Left ventricle myocardium inferior (tissue), 1 donor: ENCODE measurements around the gene CLTC. TPM values are rescaled to one million over a fixed set of nuclear protein-coding genes. Genes with fewer than 3 reads are reported as not detected.

Experiments used
- DNase-seq: peaks from one replicate; pipeline ENCODE4 v3.0.0-alpha.2; 2020
- H3K27ac ChIP-seq: fragments of 200-600 bp; replicated peaks from 2 replicates; pipeline ENCODE4 v1.8.0; 2021
- H3K27me3 ChIP-seq: fragments of 200-600 bp; 2 replicates; pipeline ENCODE4 v1.8.0; 2021; ENCODE audit warnings: low read depth
- H3K36me3 ChIP-seq: fragments of 200-600 bp; 2 replicates; pipeline ENCODE4 v1.8.0; 2021
- H3K4me1 ChIP-seq: fragments of 200-600 bp; 2 replicates; pipeline ENCODE4 v1.8.0; 2021
- H3K4me3 ChIP-seq: fragments of 200-600 bp; 2 replicates; pipeline ENCODE4 v1.8.0; 2021; ENCODE audit warnings: mild to moderate bottlenecking, moderate library complexity
- H3K9me3 ChIP-seq: fragments of 200-600 bp; replicated peaks from 2 replicates; pipeline ENCODE4 v1.8.0; 2021
- CTCF ChIP-seq: fragments of 200-600 bp; IDR thresholded peaks from 2 replicates; pipeline ENCODE4 v1.8.0; 2021; ENCODE audit warnings: antibody characterized with exemption, mild to moderate bottlenecking, borderline replicate concordance
- intact Hi-C: fragments of 100-400 bp; cut with micrococcal nuclease; formaldehyde crosslinking; loops from one replicate; pipeline ENCODE4 v1.11.0; 2022
- total RNA-seq: library from RNA; stranded (reverse); fragmentation: NEBNext Ultra II Directional; extraction: Animal tissue kit (Norgen Biotek cat#: 25700); gene quantifications from one replicate; pipeline ENCODE4 v1.2.1, GENCODE V29; 2021
- donor health status: DM: no; HTN: yes; CAD: no; lungs with severe emphysema.

Gene CLTC
- total RNA-seq, 1 donor from 2014 or later, result 162 TPM

DNA sequence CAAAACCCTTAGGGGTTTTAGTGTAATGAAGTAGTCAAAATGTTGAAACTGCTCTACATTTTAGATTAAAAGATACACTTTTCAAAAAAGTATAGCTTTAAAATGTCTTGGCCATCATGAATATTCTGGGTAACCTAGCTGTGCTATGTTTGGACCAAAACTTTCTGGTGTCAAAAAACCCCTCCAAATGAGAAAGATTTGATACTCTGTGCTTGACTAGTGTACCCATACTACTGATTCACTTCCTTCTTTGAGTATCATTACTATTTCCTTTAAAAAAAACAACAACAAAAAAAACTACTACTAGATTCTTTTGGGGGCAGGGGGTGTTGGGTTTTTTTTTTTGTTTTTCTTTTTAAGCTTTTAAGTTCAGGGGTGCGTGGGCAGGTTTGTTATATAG lies 50.2 kb downstream of the CLTC start:
- Histone ChIP-seq H3K4me3 (no peak overlapping the region), H3K4me1 (peaks cover 30% of the 10 kb centered on the region), H3K9me3 (no peaks in the 10 kb centered on the region), H3K27ac (no peak overlapping the region), H3K27me3 (no peaks in the 10 kb centered on the region), H3K36me3 (peaks cover 88% of the 10 kb centered on the region)
- no peak for DNase-seq
- no peak for TF ChIP-seq CTCF
- intact Hi-C loops, result no loop called here

DNA sequence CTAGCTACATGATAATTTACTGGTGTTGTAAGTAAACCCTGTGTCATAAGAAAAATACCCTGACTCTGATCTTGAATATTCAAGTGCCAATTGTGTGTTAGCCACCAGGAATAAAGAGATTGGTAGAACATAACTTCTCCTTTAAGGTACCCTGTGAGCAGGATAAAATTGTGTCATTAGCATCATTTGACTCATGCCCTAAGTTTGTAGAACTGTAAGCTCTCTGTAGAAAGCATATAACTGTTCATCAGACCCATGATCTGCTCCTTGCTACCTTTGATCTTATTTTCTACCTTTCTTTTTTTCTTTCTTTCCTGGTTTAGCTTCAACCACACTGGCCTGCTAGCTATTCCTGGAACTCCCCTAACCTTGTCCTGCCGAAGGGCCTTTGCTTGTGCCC lies 51.7 kb downstream of the CLTC start:
- intact Hi-C loops, result no loop called here
- no peaks in the 10 kb centered on the region for H3K9me3 ChIP-seq
- H3K4me3 ChIP-seq, result no peak overlapping the region
- no peak for TF ChIP-seq CTCF
- peaks cover 30% of the 10 kb centered on the region for H3K4me1 ChIP-seq
- no peaks in the 10 kb centered on the region for H3K27me3 ChIP-seq
- H3K27ac ChIP-seq, result no peak overlapping the region
- H3K36me3 ChIP-seq, result peaks cover 88% of the 10 kb centered on the region
- DNase-seq, result no peak

- intact Hi-C loops, result no loop called here
- TF ChIP-seq CTCF, result no peak
Measured at GRCh38 chr17:59675231-59675630, 55.5 kb downstream of the CLTC start.

GRCh38 chr17:59676716-59677115 lies 57.0 kb downstream of the CLTC start:
- intact Hi-C loops, result no loop called here
- Histone ChIP-seq H3K27me3 (no peaks in the 10 kb centered on the region), H3K36me3 (peaks cover 93% of the 10 kb centered on the region), H3K4me1 (no peaks in the 10 kb centered on the region), H3K4me3 (no peak overlapping the region), H3K27ac (no peak overlapping the region), H3K9me3 (no peaks in the 10 kb centered on the region)
- TF ChIP-seq CTCF, result no peak
- no peak for DNase-seq

More at GRCh38 chr17:59675231-59675630, 55.5 kb downstream of the CLTC start:
- Histone ChIP-seq H3K9me3 (no peaks in the 10 kb centered on the region), H3K4me3 (no peak overlapping the region), H3K27ac (no peak overlapping the region), H3K27me3 (no peaks in the 10 kb centered on the region), H3K36me3 (peaks cover 88% of the 10 kb centered on the region), H3K4me1 (peaks cover 8% of the 10 kb centered on the region)
- no peak for DNase-seq

DNA sequence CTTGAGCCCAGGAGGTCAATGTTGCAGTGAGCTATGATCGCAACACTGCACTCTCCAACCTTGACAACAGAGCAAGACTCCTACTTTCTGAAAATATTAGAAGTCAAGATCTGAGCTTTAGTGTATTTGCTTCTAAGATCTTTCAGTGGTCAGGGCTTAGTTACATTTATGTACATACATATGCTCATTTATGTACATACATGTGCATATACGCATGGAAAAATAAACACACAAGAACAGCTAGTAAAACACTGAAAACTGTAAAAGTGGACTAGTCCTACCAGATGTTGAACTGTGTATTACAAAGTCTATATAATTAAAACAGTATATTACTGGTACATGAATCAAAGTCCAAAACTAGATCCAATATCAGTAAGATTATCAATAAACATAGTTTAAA lies 59.2 kb downstream of the CLTC start:
- no peak overlapping the region for H3K4me3 ChIP-seq
- intact Hi-C loops, result no loop called here
- no peaks in the 10 kb centered on the region for H3K27me3 ChIP-seq
- H3K36me3 ChIP-seq, result peaks cover 100% of the 10 kb centered on the region
- H3K27ac ChIP-seq, result no peak overlapping the region
- H3K4me1 ChIP-seq, result no peaks in the 10 kb centered on the region
- no peak for TF ChIP-seq CTCF
- DNase-seq, result no peak
- H3K9me3 ChIP-seq, result no peaks in the 10 kb centered on the region

GRCh38 chr17:59680314-59680713 lies 60.6 kb downstream of the CLTC start:
- no peak for TF ChIP-seq CTCF
- peaks cover 100% of the 10 kb centered on the region for H3K36me3 ChIP-seq
- H3K27ac ChIP-seq, result no peak overlapping the region
- intact Hi-C loops, result no loop called here
- H3K4me1 ChIP-seq, result no peaks in the 10 kb centered on the region
- H3K4me3 ChIP-seq, result no peak overlapping the region
- no peaks in the 10 kb centered on the region for H3K9me3 ChIP-seq
- no peaks in the 10 kb centered on the region for H3K27me3 ChIP-seq
- DNase-seq, result no peak
